HG02981 (cell line): ENCODE results near the gene RASGEF1C.
"Not testable (repeated sequence)": the region's sequence is repeated elsewhere in the genome, so short reads cannot be mapped to it uniquely, and the experiment has no call there.

Source experiments
- ATAC-seq: cut with Tn5 transposase; IDR thresholded peaks from one replicate; pipeline ENCODE4 v1.9.1; 2021; ENCODE audit warnings: mild to moderate bottlenecking, moderate library complexity; ENCODE audit not compliant: unreplicated experiment

RASGEF1C gene

DNA sequence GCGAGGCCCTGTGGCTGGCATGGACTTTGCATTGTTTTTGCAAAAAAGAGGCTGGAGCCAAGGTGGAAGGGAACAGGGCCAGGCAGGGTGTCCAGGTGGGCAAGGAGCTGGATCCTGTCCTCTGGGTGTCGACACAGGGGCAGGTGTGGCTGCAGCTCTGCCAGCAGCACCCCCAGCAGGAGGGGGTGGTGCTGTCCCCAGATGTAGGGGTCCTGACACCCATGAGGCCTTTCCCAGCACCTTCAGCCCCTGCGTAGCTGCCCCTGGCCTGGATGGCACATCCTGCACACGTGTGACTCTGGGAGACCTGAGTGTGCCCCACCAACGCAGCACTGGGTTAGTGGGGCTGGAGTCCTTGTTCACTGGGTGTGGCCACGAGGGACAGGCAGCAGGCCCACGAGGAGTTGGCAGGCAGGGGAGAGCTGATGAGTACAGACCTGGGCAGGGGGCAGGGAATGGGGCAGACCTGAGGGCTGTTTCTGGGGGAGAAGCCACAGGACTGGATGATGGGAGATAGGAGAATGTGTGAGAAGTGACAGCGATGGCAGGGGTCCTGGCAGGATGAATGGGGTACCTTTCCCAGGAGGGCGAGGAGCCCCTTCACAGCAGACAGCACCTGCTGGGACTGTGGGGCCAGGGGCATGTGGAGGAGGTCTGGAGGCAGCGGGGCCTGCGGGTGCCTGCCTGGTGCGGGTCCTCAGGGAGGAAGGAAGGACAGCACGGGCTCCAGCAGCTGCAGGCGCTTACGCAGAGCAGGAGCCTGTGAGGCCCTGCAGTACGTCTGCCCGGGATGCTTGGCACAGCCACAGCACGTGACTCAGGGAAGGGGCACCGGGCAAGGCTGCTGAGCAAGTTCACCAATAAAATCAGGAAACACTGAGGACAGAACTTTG is 3.6 kb upstream of the RASGEF1C start:
- no peak for ATAC-seq

DNA sequence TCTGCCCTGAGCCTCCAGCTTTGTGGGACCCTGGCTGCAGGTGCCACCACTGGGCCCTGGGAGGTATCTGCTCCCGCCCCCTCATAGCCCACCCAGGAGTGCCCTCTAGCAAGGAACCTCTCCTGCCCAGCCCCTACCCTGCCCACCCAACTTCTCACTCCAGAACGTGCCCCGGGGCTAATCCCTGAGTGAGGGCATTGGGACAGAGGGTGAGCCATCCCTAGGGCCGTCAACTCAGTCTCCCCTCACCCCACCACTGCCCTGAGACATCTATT is 2.7 kb upstream of the RASGEF1C start:
- no peak for ATAC-seq

DNA sequence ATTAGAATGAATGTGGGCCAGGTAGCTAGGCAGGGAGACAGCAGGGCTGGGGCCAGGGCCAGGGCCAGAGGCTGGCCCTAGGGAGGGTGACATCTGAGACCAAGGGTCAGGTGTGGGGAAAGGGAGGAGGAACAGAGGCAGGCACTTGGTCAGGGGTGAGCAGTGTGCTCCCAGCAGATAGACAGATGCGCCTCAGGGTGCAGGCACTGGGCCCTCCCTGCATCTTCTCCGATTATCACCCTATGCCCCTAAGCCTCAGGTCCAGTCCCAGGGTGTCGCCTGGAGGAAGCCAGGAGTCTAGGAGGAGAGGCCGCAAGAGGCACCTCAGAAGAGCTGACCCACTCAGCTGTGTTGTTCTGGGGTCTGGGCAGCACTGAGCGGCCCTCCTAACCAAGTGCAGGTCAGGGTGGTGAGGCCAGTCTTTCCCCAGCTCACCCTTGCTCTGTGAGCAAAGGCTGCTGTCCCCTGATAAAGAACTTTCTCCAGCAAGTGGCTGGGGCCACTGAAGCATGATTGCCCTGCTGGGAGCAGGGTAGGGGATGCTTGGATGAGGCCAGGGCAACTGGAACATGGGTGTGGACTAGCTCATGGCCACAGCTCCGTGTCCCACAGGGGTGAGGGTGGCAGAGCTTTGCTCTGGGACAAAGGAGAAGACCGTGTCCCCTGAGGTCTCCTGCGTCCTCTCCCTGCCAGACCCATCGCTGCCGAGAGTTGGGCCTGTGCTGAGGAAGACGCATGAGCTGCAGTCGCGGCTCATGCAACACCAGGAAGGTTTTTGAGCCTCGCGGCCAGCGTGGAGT is 2.1 kb upstream of the RASGEF1C start:
- ATAC-seq = no peak

DNA sequence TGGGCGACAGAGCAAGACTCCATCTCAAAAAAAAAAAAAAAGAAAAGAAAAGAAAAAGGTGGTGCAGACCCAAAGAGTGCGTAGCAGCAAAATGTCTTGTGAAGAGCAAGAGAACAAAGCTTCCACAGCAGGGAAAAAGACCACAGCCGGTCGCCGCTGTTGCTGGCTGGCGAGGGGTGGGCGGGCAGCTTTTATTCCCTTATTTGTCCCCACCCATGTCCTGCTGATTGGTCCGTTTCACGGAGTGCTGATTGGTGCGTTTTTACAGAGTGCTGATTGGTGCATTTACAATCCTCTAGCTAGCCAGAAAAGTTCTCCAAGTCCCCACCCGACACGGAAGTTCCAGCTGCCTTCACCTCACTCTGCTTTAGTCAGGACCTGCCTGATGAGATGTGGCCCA is 1.1 kb upstream of the RASGEF1C start:
- not testable (repeated sequence) for ATAC-seq

DNA sequence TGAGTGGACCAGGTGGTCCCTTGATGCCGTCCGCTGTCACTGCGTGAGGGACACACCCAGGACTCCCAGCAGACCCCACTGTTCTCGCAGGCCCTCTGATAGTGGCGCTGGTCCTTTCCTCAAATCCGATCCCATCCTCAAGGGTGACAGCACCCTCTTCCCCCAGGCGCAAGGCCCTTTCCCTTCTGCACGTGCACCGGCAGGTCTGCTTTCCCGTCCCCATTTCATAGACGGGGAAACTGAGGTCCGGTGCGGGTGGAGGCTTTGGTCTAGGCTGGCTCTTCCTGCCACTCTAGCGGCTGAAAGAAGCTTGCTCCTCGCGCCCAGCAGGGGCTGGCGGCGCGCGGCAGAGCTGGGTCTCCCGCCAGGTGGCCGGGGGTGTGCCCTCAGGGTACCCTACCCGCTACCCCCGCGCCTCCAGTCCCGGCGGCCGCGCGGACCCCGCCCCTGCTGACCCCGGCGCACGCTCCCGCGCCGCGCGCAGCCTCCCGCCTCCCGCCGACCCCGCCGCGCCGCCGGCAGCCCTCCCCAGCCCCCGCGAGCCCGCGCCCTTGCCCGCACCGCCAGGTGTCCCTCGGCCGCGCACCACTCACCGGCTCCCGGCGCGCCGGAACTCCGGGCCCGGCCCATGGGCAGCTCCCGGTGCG is 453 bp downstream of the RASGEF1C start:
- peak; percentile 40 for ATAC-seq

DNA sequence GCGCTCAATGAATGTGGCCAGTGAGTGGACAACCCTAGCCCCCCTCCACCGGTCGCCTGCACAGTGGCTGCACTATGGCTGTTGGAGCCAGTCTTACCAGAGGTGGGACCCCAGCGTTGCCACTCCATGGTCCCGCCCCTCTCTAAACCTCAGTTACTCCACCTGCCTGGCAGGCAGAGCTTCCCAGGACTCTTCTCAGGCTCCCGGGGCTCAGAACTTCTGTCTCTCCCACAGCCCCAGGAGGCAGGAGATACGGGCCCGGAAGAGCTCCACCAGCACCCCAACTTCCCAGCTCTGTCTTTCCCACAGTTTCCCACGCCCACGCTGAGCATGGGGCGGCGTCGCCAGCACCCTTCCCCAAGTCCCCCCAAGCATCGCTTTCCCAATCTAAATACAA is 975 bp downstream of the RASGEF1C start:
- ATAC-seq = no peak

DNA sequence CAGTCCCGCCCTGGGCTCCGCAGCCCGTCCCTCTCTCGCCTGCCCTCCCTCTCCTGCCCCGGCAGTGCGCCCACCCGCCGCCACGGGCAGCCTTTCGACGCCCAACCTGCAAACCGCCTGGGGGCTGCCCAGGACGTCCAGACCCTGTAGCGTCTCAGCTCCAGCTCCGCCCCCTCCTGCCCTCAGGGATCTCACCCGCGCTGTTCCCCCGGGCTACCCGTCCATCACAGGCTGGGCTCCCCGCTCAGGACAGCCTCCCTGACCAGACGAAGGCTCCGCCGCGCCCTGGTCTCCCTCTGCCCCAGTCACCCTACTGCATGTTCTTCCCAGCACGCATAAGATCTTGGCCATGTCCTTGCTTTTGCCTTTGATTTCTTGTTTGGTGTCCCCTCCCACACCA is 1.4 kb downstream of the RASGEF1C start:
- ATAC-seq = no peak

DNA sequence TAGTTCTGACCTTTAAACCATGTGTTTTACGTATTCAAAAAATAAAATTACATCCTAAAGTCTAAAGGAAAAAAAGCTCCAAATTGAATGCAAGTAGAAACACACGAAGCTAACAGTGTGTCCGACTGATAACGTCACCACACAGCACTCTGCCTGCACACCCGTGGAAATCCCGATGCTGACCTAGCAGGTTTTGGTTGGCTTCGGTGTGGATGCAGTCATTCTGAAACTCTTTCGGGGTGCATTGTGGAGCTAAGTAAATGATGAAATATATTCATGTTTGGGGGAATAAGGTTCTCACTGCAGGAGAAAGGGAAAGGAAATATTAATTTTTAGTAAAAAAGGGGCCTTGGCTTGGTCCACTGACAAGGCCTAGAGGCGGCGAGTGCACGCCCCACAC is 2.0 kb downstream of the RASGEF1C start:
- no peak for ATAC-seq

DNA sequence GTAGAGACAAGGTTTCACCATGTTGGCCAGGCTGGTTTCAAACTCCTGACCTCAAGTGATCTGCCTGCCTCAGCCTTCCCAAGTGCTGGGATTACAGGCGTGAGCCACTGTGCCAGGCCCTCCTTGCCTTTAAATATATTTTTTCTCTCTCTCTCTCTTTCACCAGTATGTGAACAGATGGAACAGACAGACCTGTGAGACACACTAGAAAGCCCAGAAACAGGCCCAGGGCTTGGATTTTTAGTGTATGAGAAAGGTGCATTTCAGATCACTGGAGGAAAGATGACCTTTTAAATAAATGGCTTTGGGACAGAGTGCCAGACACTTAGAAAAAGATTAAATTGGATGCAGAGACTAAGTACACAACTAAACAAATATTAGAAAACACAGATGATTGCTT is 3.1 kb downstream of the RASGEF1C start:
- no peak for ATAC-seq

DNA sequence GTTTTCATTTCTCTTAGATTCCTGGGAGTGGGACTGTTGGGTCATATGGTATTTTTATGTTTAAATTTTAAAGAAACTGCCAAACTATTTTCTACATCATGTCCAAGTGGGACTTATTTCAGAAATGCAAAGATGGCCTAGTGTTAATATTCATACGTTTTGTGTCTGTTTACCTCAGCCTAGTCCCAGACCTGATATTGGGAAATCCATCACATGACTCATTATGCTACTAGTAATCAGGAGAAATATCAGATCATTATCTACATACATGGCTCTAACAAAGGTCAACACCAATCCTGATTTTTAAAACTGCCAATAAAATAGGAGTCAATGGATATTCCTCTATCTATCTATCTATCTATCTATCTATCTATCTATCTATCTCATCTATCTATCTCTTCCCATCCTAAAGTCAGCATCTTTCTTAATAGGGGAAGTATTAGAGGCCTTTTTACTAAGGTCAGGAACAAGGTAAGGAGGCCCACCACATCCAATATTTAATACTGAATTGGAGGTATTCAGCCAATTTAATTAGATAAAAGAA is 4.7 kb downstream of the RASGEF1C start:
- ATAC-seq = no peak

DNA sequence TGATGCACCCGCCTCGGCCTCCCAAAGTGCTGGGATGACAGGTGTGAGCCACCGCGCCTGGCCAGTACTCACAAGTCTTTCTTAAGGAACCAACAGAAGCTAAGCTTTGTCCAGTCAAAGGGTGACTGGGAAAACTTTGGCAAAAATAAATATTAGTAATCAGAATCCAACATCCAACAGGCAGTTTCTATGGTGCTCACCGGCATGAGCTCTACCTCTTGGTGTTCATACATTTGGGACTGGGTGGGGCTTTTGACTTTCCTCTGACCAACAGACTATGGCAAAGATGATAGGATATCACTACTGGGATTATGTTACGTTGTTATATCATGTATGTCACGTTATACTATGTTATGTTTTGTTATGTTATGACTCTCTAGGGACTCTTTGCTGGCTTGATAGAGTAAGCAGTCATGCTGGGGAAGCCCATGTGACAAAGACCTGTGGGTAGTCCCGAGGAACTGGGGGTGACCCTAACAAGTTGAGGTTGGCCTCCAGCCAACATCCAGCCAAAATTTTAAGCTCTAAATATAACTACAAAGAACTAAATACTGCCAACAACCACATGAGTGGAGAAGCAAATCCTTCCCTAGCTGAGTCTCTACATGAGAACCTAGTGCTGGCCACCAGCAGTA is 6.0 kb downstream of the RASGEF1C start:
- no peak for ATAC-seq

DNA sequence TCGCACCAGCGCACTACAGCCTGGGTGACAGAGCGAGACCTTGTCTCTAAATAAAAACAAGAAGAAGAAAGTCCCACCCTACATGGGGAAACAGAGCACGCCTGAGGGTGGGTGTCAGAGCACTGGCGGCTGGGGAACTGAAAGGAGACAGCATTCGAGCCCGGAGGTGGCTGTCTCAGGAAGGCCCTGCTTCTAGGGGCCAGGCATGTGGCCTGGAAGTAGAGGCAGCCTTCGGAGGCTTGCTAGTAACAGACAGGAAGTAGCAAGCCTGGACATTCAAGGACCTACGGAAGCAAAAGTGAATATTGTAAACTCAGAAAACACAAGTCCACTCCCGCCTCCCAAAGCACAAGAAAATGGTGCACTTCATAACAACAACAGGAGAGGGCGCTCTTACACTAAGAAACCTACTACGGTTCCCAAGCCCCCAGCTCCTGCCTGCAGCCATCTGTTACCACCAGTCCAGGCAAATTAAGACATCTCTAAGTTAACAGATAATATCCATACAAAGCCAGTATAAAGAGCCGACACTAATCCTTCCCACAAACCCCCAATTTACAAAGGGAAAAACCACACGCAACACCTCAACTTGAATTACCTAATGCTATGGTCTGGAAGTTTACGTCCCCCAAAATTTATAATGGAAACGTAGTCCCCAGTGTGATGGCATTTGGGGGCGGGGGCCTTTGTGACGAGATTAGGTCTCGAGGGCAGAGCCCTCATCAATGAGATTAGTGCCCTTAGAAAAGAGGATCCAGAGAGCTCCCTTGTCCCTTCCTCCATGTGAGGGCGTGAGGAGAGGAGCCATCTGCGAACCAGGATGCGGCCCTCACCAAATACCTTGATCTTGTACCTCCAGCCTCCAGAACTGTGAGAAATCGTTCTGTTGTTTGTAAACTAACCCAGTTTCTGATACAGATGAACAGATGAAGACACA is 7.7 kb downstream of the RASGEF1C start:
- no peak for ATAC-seq

DNA sequence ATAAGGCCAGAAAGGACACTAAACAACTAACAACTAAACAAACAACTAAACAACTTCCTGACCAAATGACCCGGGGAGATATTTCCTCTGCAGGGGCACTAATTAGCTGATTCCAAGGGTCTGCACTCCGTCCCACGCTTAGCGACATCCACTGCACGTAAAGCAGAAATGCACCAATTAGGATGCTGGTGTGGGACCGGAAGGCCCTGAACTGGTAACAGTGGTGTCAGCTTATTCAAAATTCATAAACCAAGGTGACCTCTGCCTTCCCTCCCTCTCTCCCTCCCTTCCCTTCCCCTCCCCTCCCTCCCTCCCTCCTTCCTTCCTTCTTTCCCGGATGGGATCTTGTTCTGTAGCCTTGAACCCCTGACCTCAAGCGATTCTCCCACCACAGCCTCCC is 9.6 kb downstream of the RASGEF1C start:
- no peak for ATAC-seq

DNA sequence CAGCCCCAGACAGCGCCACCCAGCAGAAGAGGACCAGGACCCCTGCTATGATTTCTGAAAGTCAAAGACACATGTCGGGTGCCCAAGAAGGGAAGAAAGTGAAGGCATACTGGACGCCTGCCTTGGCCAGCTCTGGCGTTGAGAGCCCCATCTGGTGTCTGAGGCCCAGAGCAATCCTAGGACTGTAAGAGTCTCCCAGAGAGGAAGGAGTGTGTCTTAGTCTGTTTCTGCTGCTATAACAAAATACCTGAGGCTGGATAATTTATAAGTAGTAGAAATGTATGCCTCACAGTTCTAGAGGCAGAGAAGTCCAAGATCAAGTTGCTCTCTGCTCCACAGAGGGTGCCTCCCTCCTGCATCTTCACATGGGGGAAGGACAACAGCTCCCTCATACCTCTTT is 10.8 kb downstream of the RASGEF1C start:
- no peak for ATAC-seq

DNA sequence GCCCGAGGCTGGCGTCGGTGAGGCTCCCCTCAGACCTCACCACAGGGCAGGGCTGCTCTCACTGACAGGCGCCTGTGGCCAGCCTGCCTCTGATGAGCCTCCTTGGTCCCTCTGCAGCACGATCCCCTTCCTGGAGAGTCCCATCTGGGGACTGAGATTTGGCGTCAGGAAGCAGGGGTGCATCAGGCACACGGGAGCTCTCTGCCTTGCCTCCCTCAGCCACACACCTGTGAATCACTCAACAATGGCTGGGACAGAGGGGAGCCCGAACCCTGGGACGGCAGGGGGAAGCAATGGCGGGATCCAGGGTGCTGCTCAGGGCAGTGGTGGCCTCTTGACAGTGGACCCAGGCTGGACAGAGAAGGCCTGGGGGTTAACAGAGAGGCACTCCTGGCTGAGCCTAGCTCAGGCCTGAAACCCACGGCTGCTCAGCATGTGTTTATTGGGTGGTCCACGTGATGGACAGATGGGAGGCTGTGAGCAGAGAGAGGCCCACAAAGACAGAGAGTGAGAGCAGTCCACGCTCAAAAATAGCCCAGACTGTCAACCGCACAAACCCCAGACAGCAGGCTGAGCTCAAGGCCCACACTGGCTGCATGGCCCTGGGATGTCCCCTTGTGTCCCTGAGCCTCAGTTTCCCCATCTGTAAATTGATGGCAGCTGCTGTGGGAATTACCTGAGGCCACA is 11.9 kb downstream of the RASGEF1C start:
- no peak for ATAC-seq

DNA sequence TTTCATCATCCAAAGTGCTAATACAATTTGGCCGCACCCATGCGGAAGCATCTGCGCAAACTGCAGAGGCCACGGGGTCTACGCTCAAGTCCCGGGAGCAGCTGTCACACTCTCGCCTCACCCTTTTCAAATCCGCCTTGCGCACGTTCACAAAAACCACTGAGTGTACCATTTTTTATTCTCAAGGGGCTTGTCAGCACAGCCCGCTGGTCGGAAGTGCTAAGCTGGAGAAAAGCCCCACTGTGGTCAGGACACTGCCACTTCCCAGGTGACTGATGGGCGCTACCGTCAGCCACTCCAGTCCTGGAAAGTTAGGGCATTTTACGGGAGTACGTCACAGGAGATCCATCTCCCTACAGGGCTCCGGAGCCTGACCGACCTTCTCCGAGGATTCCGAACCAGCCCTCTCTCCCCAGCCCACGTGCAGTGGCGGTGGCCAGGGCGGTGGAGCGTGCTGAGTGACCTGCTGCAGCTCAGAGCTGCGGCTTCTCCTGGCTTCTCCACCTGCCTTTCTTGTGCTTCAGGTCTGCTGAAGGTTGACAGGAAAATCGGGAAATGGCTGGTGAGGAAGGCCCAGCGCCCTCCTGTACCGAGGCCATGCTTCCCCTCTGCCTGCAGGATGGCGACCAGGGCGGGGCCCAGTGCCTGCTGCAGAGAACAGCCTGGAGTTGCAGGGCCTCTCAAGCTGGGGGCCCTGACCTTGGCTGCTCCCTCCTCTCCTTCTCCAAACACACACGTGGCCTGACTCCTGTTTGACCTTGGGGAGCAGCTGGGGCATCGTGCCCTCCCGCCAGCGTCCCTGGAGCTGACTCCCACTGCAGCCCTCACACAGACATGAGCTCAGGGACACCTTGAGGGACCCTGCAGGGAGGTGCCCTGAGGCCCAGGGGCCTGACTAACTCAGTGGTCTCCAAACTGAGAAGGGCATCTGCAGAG is 14.3 kb downstream of the RASGEF1C start:
- no peak for ATAC-seq

DNA sequence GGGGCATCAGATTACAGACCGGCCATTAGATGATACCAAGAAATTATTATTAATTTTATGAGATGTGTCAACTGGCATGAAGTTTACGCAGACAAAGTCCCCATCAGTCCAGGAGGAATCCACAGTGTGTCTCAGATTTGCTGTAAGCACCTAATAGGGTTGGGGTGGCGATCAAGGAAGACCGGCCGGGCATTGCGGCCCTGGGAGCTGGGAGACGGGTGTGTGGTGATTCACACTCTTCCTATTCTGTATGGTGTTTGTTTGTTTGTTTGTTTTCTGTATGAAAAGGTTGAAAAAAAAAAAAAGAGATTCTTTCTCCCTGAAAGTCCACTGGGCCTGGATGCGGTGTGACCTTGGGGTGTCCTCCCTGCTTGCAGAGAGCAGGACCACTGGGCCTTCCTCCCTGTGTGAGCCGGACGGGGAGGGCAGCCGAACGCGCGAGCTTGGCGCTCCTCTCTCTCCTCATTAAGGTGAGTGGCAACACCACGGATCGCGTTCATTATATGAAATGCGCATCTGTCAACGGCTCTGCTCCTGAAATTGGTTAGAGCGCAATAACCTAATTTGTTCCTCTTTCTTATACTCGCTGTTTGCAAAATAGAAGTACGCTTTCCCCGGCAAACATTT is 15.1 kb downstream of the RASGEF1C start:
- ATAC-seq = no peak

DNA sequence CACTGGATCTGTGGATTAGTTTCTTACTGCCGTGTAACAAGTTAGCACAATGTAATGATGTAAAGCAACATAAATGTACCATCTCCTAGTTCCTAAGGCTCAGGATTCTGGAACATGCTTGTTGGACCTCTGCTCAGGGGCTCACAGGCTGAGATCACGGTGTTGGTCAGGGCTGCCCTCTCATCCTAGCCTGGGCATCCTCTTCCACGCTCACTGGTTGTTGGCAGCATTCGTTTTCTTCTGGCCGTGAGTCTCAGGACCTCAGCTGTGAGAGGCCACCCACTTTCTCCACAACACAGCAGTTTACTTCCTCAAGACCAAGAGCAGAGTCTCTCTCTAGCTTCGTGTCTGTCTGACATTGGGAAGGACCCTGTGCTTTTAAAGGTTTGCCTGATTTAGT is 17.3 kb downstream of the RASGEF1C start:
- ATAC-seq = no peak
